Tibial nerve (tissue), 3 donors: ENCODE measurements around the gene NOVA1.

Experiments used
- POLR2A ChIP-seq, 2 donors: fragments of 450-650 bp; IDR thresholded peaks; one replicate each; pipeline ENCODE4 v1.6.1; 2017; ENCODE audit warnings: antibody characterized with exemption in 2 of 2, mild to moderate bottlenecking in 2 of 2, moderate library complexity in 2 of 2
- TF ChIP-seq, protein P1 (sequence below), 5 experiments: fragments of 200-600 bp in 3 of 5; fragments of 450-650 bp in 2 of 5; sonication (generic) in 3 of 5; IDR thresholded peaks; one replicate each; pipeline ENCODE4 v1.5.1; 2016 to 2019; ENCODE audit warnings: antibody characterized with exemption in 5 of 5, mild to moderate bottlenecking in 3 of 5, moderate library complexity in 2 of 5

DNA sequence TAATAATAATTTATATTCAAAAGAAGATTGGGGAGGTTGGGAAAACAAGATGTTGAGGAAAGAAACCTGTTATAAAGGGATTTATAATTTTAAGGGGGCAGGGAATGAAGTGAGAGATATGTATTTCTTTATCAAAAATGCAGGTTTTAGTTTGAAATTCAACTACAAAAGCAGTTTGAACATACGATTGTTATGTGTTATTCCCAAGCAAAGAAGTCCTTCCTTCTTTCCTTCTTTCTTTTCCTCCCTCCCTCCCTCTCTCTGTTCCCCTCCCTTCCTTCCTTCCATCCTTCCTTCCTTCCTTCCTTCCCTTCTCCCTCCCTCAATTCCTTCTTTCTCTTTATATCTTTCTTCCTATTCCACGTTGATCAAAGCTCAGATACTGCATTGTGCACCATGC, 173.3 kb downstream of the NOVA1 start:
- TF ChIP-seq, protein P1, sequence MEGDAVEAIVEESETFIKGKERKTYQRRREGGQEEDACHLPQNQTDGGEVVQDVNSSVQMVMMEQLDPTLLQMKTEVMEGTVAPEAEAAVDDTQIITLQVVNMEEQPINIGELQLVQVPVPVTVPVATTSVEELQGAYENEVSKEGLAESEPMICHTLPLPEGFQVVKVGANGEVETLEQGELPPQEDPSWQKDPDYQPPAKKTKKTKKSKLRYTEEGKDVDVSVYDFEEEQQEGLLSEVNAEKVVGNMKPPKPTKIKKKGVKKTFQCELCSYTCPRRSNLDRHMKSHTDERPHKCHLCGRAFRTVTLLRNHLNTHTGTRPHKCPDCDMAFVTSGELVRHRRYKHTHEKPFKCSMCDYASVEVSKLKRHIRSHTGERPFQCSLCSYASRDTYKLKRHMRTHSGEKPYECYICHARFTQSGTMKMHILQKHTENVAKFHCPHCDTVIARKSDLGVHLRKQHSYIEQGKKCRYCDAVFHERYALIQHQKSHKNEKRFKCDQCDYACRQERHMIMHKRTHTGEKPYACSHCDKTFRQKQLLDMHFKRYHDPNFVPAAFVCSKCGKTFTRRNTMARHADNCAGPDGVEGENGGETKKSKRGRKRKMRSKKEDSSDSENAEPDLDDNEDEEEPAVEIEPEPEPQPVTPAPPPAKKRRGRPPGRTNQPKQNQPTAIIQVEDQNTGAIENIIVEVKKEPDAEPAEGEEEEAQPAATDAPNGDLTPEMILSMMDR (IDR thresholded peaks at IDR 0.05): no peak
- TF ChIP-seq POLR2A (IDR thresholded peaks at IDR 0.05): no peak
